GM12865 (cell line): ENCODE data around the gene TMEM198.

ENCODE experiments used
- DNase-seq: peaks from one replicate; pipeline ENCODE4 v3.0.0; 2010; ENCODE audit warnings: low read depth
- H3K4me3 ChIP-seq: 2 replicates; pipeline ENCODE4 v1.5.1; 2011; ENCODE audit warnings: mild to moderate bottlenecking, low read depth, low read length, control low read depth
- CTCF ChIP-seq: IDR thresholded peaks from 2 replicates; pipeline ENCODE4 v1.5.1; 2011; ENCODE audit warnings: low read length, control low read depth, low read depth, inconsistent platforms; ENCODE audit not compliant: insufficient read depth; ENCODE audit errors: missing control alignments

TMEM198 gene

GRCh38 chr2:219557791-219558785 is 14.3 kb downstream of the TMEM198 start:
- TF ChIP-seq CTCF = no peak
- no peak for DNase-seq
- no peak overlapping the region for H3K4me3 ChIP-seq

DNA sequence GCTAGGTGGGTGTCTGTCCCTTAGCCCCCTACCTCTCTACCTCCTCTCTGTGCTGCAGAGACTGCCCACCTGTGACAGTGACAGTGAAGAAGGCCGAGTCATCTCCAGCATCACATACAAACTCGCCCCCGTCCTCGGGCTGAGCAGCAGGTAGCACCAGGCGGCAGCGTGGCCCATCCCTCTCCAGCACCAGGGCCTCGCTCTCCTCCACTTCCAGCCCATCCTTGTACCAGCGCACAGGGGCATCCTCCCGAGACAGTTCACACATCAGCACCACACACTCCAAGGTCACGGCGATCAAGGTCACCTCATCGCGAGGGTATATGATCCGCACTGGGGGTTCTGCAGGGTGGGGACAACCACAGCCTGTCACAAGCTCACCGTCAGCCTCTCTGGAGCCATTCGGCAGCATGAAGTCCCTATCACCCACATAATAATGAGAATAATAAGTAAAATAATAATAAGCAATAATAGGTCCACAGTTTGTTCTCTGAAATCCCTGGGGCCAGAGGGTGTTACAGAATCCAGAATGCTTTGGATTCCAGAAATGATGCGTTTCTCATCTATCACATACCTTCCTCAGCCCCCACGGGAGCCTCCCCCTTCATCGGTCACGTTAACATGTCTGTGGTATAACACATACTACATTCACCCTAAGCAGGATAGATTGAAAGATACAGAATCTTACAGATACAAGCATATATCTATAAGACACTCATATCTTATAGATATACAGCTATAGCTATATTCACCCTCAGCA is 15.5 kb downstream of the TMEM198 start:
- no peak for DNase-seq
- TF ChIP-seq CTCF = no peak

DNA sequence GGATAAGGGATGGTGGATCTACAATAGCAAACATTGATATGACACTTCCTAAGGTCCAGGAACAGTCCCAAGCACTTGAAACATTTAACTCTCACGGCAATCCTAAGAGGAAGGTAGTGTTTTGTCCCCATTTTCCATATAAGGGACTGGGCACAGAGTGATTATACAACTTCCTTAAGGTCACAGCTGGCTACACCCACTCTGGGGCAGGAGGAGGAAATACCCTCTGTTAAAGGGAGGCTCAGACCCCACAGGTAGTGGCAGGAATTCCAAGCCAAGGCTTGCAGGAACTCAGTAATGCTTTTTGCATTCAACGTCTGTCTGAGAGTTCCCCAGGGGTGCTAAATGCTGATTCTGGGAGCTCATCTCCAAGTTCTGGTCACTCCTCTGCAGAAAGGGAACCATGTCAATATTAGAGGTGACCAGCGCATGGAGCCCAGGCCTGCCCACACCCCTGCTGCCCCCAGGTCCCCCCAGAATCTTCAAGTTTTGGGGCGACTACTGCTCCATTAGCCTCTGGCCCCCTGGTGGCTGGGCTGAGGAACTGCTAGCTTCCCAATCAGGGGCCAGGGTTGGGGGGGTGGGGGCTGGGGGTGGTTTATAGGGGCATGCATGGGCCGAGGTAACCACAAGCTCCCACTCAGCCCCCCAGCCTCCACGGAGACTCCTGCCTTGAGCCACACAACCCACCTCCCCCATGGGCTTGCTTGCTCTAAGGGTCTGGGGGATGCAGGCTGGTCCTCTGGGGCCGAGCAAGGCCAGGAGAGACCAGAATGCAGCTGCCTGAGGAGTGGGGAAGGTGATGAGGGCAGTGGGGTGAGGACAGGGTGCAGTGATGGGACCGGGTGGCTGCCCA is 16.4 kb downstream of the TMEM198 start:
- TF ChIP-seq CTCF = peak; percentile 75
- H3K4me3 ChIP-seq = no peak overlapping the region
- DNase-seq = no peak

More for the DNA sequence above, 15.5 kb downstream of the TMEM198 start:
- no peak overlapping the region for H3K4me3 ChIP-seq

DNA sequence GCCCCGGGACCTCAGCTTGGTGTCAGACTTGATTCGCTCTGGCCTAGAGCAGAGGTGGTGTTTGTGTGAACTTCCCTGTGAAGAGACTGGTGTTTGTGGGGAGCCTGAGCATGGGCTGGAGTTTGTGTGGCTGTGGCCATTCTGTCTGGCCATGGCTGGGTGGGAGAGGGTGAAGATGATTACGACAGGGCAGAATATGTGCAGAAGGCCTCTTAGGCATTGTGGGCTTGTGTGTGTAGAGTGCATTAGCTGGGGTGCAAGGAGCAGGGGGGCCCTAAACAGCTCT is 17.0 kb downstream of the TMEM198 start:
- no peak for TF ChIP-seq CTCF
- no peak for DNase-seq
- H3K4me3 ChIP-seq = no peak overlapping the region

DNA sequence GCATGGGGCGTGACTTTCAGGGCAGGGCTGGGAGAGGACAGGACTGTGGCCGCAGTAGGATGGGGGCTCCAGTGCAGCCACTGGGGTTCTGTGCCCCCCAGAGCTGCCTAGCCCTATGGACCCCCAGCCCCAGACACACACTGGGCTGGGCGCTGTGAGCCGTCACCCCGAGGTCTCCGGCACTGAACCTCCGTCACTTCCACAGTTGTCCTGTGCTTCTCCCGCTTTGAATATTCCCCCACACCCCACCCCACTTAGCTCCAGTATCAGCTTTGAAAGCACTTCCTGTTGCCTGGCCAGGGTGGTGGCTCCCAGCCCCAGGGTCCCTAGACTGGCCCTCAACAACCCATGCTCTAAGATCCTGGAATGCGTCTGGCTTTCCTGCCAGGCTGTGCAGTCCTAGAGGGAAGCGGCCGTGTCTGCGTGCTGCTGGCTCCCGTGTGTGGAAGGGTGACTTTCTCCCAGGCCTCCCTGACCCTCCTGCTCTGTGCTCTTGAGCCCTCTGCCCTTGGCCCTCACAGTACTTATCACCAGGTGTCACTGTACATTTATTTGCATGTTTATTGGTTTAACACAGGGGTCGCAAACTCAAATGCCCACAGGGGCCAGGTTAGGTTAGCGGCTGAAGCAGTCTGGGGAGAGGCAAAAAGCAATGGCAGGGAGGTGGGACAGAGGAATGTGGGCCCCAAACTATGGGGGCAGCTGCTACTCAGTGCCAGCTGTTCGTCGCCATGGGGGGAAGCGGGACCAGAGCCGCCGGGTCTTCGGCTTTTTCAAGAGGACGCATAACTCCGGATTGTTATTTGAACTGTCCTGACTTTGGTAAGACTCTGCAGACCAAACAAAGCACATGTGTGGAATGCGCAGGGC is 17.6 kb downstream of the TMEM198 start:
- DNase-seq = no peak
- H3K4me3 ChIP-seq = no peak overlapping the region
- no peak for TF ChIP-seq CTCF
